ENCODE measurements around the gene TANK. TPM values are rescaled to one million over a fixed set of nuclear protein-coding genes. Genes with fewer than 3 reads are reported as not detected.
A peak's percentile ranks its signal among the peaks of the same experiment; 100 is the strongest.

The TANK gene
- total RNA-seq, 1 experiment from 2014 or later, result 52.5 TPM

DNA sequence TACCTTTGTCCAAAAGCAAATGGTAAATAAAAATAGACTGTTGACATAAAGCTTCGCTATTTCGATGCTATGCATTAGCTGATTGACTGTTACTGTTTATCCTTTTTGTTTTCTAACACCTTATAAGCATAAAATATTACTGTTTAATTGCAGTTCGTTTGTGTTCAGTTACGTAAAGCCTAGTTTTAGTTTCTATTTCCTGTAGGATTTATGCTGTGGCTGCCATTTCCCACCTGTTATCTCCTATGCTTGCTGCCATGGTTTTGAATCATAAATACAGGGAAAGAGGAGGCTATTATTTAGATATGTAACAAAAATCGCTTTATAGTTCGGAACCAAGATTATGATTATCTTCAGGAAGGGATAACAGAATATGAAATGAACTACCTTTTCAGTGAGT lies 3.9 kb downstream of the TANK start:
- no peak overlapping the region for H2AFZ ChIP-seq (ENCODE audit: low read depth, low read length, poor library complexity, severe bottlenecking)
- CTCF ChIA-PET, result no interaction called here
- no peaks in the 10 kb centered on the region for H3K9me2 ChIP-seq (ENCODE audit: insufficient read depth)
- no peaks in the 10 kb centered on the region for H3K27me3 ChIP-seq (ENCODE audit: insufficient read depth, low read length)
- H3K27ac ChIP-seq (ENCODE audit: low read depth, low read length), result no peak overlapping the region
- H4K20me1 ChIP-seq (ENCODE audit: insufficient read depth), result no peaks in the 10 kb centered on the region
- no TSS peak for BruUV-seq (replicated peaks)
- ATAC-seq, result no peak
- DNase-seq (ENCODE audit: low read depth, low spot score), result no peak
- no peaks in the 10 kb centered on the region for H3K9me3 ChIP-seq (ENCODE audit: control insufficient read depth in 1 of 2, insufficient read depth in 1 of 2, low read depth in 1 of 2, low read length in 2 of 2)
- peak overlapping the region; percentile 23; the same call in 1 of the 2 replicates for H3K4me2 ChIP-seq (ENCODE audit: low read length)
- H3K79me2 ChIP-seq (ENCODE audit: insufficient read depth, low read length), result peaks cover 87% of the 10 kb centered on the region
- RAD21 ChIA-PET (ENCODE audit: low non-redundant PET in 1 of 2, low total read pairs in 2 of 2, uncharacterized antibody in 2 of 2, unreplicated experiment in 2 of 2), result no interaction called here
- peaks cover 66 to 75% of the 10 kb centered on the region in 2 experiments for H3K4me1 ChIP-seq (ENCODE audit: control insufficient read depth in 1 of 2, insufficient read depth in 2 of 2, low read length in 2 of 2)
- no peak overlapping the region for H3K4me3 ChIP-seq (replicated peaks in 1 of 2; ENCODE audit: low read depth in 1 of 2, low read length in 2 of 2)
- H3K36me3 ChIP-seq (ENCODE audit: control insufficient read depth in 1 of 2, insufficient read depth in 2 of 2, low read length in 2 of 2), result peaks cover 14 to 15% of the 10 kb centered on the region in 2 experiments; a peak in 3 of 4 replicates
- POLR2A ChIA-PET, result no interaction called here
- no peak overlapping the region for H3K9ac ChIP-seq (ENCODE audit: low read length)
- intact Hi-C loops (cut with micrococcal nuclease), result no loop called here
- TF ChIP-seq SP1 (IDR thresholded peaks at IDR 0.05; ENCODE audit: low read depth) (no peak), SIN3A (IDR thresholded peaks at IDR 0.05; ENCODE audit: low read depth) (no peak), EZH2phosphoT487 (IDR thresholded peaks at IDR 0.05; ENCODE audit: borderline replicate concordance) (no peak), EGR1 (IDR thresholded peaks at IDR 0.05; ENCODE audit: low read depth) (no peak), TCF7L2 (IDR thresholded peaks at IDR 0.05; ENCODE audit: borderline replicate concordance, extremely low read depth, insufficient read depth, insufficient read length) (no peak), EZH2 (IDR thresholded peaks at IDR 0.05) (no peak), RAD21 (IDR thresholded peaks at IDR 0.05; ENCODE audit: low read depth) (no peak), POLR2AphosphoS5 (IDR thresholded peaks at IDR 0.05; ENCODE audit: low read depth, low read length) (no peak), SRF (IDR thresholded peaks at IDR 0.05; ENCODE audit: low read depth) (no peak), CTCF (IDR thresholded peaks at IDR 0.05 in 2 of 3, conservative IDR thresholded peaks at IDR 0.05 in 1 of 3; ENCODE audit: borderline replicate concordance in 1 of 3, insufficient read depth in 1 of 3, low read depth in 2 of 3, low read length in 2 of 3) (no peak), JUND (IDR thresholded peaks at IDR 0.05) (no peak), FOSL1 (IDR thresholded peaks at IDR 0.05; ENCODE audit: low read depth) (no peak), YY1 (IDR thresholded peaks at IDR 0.05; ENCODE audit: extremely low read depth, insufficient replicate concordance, low read depth, low read length) (no peak), CBX3 (IDR thresholded peaks at IDR 0.05; ENCODE audit: low read depth) (no peak)

Data from HCT116 (cell line).